Measurements from ENCODE around the gene IL11.
"Not testable (repeated sequence)": the region's sequence is repeated elsewhere in the genome, so short reads cannot be mapped to it uniquely, and the experiment has no call there.

The IL11 gene

DNA sequence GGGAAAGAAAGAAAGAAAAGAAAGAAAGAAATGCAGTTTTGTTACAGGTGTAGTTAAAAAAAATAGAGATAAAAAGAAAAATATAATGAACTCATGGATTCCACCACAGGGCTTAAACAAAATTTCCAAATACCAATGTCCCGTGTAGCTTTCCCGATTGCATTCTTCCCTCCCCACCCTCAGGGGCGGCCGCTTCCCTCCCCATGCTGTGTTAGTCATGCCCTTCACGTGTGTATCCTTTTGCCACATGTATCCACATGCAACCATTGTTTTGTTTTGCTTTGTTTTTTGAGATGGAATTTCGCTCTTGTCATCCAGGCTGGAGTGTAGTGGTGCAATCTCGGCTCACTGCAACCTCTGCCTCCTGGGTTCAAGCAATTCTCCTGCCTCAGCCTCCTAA is 34.2 kb downstream of the IL11 start:
- in situ Hi-C loops (cut with MboI; ENCODE audit: low sequenced_read_pairs) = no loop called here

DNA sequence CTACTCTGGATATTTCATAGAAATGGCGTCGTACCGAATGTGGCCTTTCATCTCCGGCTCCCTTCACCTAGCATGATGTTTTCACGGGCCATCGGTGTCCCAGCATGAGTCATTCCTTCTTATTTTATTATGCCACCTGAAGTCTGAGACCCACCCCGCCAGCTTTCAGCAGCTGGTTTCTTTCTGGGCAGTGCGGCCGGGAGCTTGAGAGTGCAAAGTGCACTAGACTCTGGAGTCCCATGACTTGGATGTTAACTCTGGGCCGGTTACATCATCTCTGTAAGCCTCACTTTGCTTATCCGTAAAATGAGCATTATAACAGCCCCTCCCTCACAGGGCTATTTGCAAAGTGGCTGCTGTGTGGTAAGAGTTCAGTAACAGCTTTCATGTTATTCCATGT is 36.4 kb downstream of the IL11 start:
- in situ Hi-C loops (cut with MboI; ENCODE audit: low sequenced_read_pairs) = no loop called here

DNA sequence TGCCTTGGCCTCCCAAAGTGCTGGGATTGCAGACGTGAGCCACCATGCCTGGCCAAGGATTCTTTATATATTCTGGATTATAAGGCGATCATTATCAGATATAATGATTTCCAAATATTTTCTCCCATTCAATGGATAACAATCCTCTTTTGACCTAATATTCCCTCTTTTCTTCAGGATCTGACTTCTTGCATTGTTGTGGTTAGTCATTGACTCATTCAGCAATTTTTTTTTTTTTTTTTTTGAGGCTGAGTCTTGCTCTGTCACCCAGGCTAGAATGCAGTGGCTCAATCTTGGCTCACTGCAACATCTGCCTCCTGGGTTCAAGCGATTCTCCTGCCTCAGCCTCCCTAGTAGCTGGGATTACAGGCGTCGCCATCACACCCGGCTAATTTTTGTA is 40.5 kb downstream of the IL11 start:
- in situ Hi-C loops (cut with MboI; ENCODE audit: low sequenced_read_pairs) = not testable (repeated sequence)

DNA sequence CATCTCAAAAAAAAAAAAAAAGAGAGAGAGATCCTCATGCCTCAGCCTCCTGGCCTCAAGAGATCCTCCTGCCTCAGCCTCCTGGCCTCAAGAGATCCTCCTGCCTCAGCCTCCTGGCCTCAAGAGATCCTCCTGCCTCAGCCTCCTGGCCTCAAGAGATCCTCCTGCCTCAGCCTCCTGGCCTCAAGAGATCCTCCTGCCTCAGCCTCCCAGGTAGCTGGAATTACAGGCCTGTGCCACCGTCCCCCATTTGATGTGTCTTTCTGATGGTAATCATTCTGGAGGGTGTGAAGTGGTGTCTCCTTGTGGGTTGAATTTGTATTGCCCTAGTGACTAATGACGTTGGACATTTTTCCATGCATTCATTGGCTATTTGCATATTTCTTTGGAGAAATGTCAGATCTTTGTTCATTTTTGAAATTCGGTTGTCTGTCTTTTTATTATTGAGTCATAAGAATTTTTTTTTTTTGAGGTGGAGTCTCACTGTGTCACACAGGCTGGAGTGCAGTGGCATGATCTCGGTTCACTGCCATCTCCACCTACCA is 41.4 kb downstream of the IL11 start:
- in situ Hi-C loops (cut with MboI; ENCODE audit: low sequenced_read_pairs) = not testable (repeated sequence)

DNA sequence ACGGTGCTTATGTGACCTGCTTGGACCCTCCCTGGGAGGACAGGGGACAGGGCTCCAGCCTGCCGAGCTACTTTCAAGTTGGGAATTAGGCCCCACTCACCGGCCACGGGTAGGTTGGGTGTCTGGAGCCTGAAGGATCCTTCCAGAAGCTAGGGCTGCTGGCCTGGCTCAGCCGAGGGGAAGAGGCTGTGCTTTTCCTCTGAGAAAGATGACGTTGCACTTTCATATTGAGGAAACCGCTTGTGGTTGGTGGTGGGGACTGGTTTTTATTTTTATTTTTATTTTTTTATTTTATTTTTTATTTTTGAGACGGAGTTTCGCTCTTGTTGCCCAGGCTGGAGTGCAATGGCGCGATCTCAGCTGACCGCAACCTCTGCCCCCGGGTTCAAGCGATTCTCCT is 45.1 kb downstream of the IL11 start, which contains the start of gene TMEM150B:
TMEM150B (minus strand) TSS at position 170 of the 400 bp plus-strand sequence. CDS start 4,305 bp downstream, outside the sequence.
- in situ Hi-C loops (cut with MboI; ENCODE audit: low sequenced_read_pairs) = no loop called here

DNA sequence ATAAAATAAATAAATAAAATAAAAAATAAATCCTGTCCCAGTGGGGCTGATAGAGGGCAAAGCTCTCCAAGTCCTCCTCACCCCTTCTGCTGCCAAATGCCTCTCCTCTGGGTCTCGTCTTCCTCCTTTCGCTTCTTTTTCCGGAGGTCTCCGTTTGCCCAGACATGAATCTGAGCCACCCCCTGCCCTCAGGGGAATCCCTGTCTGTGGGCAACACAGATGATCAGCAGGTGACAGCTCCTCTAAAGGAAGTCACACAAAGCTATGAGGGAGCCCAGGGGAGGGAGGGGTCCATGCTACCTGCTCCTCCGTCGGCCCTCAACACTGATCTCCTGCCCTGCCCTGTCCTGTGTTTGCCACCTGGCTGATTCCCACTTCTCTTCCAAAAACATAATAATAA is 45.6 kb downstream of the IL11 start:
- in situ Hi-C loops (cut with MboI; ENCODE audit: low sequenced_read_pairs) = no loop called here

DNA sequence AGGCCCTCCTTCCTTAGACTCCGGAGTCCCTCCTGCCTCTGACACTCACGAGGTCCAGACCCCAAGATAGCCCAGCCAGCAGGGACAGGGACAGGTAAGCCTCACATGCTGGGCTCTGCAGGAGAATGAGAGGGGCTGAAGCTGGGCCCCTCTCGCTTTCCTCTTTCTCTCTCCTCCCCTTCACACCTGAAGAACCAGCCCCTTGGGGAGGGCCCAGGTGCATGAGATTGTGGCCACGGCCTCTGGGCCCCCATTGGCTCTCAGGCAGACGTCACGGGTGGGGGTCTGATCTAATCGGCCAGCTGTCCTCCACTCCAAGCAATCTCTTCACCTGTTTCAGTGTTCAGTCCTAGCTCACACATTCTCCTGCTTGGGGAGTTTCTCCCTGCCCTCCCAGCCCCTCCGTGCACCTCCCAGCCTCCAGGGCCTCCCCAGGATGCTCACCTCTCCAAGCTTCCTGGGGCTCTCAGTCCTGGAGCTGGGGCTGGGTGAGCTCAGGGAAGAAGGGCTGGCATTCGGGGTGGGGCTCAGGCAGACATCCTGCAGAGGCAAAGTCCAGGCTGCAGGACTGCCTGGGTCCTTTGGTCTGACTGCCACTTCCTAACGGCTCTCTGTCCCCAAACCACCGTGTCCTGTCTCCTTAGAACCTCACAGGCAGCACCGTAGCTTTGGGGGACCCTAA is 47.9 kb downstream of the IL11 start:
- in situ Hi-C loops (cut with MboI; ENCODE audit: low sequenced_read_pairs) = no loop called here

DNA sequence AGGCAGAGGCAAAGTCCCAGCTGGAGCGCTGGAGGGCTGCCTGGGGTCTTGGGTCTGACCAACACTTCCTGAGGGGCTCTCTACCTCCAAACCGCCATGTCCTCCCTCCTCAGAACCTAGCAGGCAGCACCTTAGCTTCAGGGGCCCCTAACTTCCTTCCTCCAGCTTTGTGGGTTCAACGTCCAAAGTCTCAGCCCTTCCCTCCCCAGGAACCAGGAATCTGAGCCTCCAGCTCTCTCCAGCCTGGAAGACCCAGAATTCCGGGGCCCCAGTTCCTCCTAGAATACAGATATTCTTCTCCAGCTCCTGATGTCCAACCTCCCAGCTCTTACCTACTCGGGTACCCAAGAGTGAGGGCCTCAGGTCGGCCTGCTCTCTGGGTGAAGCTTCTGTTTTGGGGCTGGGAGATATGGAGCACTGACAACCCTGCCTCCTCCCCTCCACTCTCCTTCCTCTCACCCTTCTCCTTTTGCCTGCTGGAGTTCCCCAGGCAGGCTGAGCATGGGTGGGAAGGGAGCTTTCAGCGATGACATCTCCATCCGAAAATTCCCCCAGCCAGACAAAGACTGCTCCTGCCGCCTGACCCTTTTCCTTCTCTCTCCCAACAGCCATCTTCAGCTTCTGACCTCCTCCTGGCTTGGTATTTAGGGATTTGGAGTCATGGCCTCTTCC is 48.7 kb downstream of the IL11 start:
- in situ Hi-C loops (cut with MboI; ENCODE audit: low sequenced_read_pairs) = no loop called here

DNA sequence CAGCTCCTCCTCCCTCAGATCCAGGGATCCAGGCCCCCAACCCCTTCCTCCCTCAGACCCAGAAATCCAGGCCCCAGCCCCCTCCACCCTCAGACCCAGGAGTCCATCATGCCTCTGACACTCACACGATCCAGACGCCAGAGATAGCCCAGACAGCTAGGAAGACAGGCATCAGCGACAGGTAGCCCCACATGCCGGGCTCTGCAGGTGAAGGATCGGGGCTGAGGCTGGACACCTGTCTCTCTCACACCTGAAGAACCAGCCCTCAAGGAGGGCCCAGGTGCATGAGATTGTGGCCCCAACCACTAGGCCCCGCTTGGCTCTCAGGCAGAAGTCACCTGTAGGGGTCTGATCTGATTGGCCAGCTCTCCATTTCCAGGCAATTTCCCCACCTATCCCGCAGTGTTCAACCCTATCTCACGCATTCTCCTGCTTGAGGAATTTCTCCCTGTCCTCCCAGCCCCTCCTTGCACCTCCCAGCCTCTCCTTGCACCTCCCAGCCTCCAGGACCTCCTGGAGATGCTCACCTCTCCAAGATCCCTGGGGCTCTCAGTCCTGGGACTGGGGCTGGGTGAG is 49.3 kb downstream of the IL11 start:
- in situ Hi-C loops (cut with MboI; ENCODE audit: low sequenced_read_pairs) = no loop called here

DNA sequence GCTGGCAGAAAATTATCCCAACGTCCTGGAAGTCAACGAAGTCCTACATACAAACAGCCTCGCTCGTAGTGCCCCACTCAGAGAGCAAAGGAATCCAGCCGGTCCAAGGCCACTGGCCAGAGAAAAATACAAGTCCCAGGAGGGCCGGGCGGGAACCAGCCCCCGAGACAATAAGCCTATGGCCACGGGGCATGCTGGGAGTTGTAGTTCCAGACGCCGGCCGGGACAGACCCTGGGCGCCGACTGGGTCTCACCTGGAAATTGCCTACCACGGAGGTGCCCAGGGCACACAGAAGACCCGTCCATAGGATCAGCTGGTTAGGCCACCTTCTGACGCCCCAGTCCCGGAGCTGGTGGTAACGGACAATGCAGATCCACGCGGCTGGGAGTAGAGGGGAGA is 50.5 kb downstream of the IL11 start:
- in situ Hi-C loops (cut with MboI; ENCODE audit: low sequenced_read_pairs) = no loop called here

DNA sequence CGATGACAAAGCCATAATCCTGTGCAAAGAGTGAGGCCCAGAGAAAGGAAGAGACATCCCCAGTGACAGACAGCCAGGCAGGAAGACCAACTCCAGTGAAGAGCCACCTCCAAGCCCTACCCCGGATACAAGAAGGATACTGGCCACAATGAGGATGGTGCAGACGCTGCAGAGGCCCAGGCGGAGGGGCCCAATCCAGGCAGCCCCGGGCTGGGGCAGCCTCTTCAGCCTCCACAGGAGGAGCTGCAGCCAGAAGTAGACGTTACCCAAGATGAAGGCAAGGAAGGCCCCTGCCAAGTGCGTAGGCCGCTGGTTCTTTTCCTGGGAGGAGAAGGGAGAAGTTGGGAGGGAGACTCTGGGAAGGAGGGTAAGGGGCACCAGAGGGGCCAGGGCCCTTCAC is 53.6 kb downstream of the IL11 start:
- in situ Hi-C loops (cut with MboI; ENCODE audit: low sequenced_read_pairs) = no loop called here

DNA sequence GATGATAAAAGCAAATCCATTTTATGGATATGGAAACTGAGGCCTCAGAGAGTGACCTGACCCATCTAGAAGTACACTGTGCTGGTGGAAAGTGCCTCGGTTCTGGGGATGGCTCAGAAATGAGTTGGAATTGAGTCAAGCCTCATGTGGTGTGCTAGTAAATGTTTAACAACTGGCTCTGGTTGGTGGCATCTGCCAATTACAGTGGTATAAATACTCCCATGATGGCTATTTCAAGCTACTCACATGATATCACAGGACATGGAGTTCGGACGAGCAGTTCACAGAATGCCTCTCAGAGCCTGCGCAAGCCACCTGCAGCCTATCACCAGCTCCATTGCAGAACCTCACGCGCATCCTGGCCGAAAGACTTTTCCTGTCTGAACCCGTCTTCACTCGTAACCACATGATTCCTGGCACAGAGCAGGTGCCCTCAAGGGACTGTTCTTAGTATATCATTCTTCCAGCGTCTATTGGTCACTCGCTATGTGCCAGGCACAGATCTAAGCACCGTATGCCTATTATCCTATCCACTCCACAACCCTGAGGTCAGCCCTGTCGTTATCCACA is 54.2 kb downstream of the IL11 start:
- in situ Hi-C loops (cut with MboI; ENCODE audit: low sequenced_read_pairs) = no loop called here

DNA sequence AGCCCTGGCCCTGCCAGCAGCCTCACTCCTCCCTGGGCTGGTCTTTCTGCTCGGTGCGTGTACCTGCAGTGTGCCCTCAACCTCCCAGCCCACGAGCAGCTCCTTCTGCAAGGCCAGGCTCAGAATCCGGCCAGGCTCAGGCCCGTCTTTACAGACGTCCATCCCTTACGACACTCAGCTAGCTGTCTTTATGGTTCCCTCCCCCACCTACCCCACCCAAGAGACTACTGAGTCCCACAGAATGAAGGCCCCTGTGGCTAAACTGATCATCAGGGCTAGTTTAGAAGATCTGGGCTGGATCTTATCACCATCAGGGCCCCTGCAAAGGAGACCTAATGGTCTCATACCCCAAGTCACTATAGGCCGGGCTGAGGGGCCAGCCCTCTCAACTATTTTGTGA is 55.9 kb downstream of the IL11 start:
- in situ Hi-C loops (cut with MboI; ENCODE audit: low sequenced_read_pairs) = no loop called here

Measured in hTERT RPE-1 (cell line).